ENCODE data around the gene DOCK8. TPM values are rescaled to one million over a fixed set of nuclear protein-coding genes. Genes with fewer than 3 reads are reported as not detected.
"Not testable (repeated sequence)": the region's sequence is repeated elsewhere in the genome, so short reads cannot be mapped to it uniquely, and the experiment has no call there.

DOCK8 gene
- total RNA-seq, 1 donor = 0.18 TPM

DNA sequence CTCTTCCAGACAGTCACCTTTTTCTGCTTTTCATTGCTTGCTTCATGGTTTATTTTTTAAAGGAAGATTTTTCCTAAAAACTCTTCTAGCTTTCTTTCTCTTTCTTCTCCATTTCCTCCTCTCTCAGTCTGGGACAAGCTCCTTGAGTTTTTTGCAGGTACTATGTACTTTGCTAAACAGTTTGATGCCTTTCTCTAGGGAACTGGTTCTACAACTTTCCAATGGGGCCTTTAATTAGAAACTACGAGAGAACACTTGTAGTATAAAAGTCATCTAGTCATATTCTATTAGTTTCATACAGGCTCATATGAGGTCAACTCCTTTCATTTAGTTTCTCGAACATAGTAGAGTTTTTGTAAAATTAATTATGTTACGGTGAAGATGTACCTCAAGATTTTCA, 189.6 kb downstream of the DOCK8 start:
- no peak overlapping the region for H3K4me3 ChIP-seq (ENCODE audit: low read depth, low read length)
- no peak for DNase-seq (ENCODE audit: low read depth)
- TF ChIP-seq CTCF (IDR thresholded peaks at IDR 0.05; ENCODE audit: insufficient read depth, low read length) = no peak

DNA sequence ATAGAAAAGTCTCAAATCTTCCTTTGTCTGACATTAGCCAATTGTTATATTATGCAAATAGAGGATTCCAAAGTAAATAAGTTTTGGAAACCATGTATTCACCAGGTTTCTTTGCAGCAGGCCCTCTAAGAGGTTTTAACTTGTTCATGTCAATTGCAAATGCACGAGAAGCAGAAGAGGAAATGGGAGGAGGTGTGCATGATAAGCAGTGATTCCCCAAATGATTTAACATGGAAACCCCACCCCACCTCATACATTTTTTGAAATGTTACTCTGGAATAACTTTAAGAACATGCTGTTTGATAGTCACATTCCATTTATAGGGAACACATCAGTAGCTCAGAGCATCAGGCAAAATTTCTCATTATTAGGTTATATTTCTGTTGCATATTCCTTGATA, 190.7 kb downstream of the DOCK8 start:
- no peak for DNase-seq (ENCODE audit: low read depth)
- no peak for TF ChIP-seq CTCF (IDR thresholded peaks at IDR 0.05; ENCODE audit: insufficient read depth, low read length)
- no peak overlapping the region for H3K4me3 ChIP-seq (ENCODE audit: low read depth, low read length)

GRCh38 chr9:406886-407654, 192.4 kb downstream of the DOCK8 start:
- H3K4me3 ChIP-seq (ENCODE audit: low read depth, low read length) = no peak overlapping the region
- TF ChIP-seq CTCF (IDR thresholded peaks at IDR 0.05; ENCODE audit: insufficient read depth, low read length) = no peak
- peak; percentile 4 for DNase-seq (ENCODE audit: low read depth)

DNA sequence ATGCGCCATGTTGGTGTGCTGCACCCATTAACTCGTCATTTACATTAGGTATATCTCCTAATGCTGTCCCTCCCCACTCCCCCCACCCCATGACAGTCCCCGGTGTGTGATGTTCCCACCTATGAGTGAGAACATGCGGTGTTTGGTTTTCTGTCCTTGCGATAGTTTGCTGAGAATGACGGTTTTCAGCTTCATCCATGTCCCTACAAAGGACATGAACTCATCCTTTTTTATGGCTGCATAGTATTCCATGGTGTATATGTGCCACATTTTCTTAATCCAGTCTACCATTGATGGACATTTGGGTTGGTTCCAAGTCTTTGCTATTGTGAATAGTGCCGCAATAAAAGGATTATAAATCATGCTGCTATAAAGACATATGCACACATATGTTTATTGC, 195.0 kb downstream of the DOCK8 start:
- not testable (repeated sequence) for DNase-seq (ENCODE audit: low read depth); H3K4me3 ChIP-seq (ENCODE audit: low read depth, low read length)

- no peak for DNase-seq (ENCODE audit: low read depth)
- no peak overlapping the region for H3K4me3 ChIP-seq (ENCODE audit: low read depth, low read length)
- TF ChIP-seq CTCF (IDR thresholded peaks at IDR 0.05; ENCODE audit: insufficient read depth, low read length) = no peak
Observed at GRCh38 chr9:414595-414994, 199.9 kb downstream of the DOCK8 start.

DNA sequence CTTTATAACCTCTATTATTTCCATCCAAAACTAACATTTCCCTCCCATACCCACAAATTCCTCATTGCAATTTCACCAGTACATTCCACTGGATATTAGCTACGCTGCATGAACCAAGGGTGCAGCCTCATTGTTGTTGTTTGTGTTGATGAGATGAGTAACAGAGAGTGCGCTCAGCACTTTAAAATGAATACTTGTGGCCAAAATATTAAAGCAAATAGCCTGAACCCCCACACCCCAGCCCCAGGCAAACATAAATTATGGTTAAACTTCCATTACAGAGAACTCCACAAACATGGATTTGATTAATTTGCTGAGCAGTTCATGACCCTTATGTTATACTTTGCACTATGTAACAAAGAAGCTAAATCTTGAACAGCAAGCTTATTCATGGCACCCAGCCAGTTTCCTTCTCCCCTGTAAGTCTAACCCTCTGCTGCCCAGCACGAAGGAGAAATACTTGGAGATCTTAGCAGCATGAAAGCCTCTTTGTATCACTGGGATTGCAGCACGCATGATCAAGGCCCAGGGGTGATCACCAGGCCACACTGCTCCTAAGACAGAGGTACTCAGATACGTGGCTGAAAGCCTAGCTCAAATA, 205.0 kb downstream of the DOCK8 start:
- H3K4me3 ChIP-seq (ENCODE audit: low read depth, low read length) = no peak overlapping the region
- peak; percentile 27 for DNase-seq (ENCODE audit: low read depth)
- no peak for TF ChIP-seq CTCF (IDR thresholded peaks at IDR 0.05; ENCODE audit: insufficient read depth, low read length)

GRCh38 chr9:421896-422295, 207.2 kb downstream of the DOCK8 start:
- no peak for DNase-seq (ENCODE audit: low read depth)

More at GRCh38 chr9:421896-422295, 207.2 kb downstream of the DOCK8 start:
- no peak overlapping the region for H3K4me3 ChIP-seq (ENCODE audit: low read depth, low read length)
- no peak for TF ChIP-seq CTCF (IDR thresholded peaks at IDR 0.05; ENCODE audit: insufficient read depth, low read length)

All from fibroblast of the aortic adventitia (primary cell).